Panc1 (cell line): ENCODE measurements around the gene SGSM1. TPM values are rescaled to one million over a fixed set of nuclear protein-coding genes. Genes with fewer than 3 reads are reported as not detected.

Source experiments
- ATAC-seq: fragments of 200-7000 bp; cut with Tn5 transposase; 2 replicates; pipeline ENCODE4 v1.9.1; 2020; ENCODE audit warnings: mild to moderate bottlenecking, moderate library complexity
- BruUV-seq: library from RNA; stranded (reverse); fragments of 400-500 nt; replicated peaks from 2 replicates; lab custom pipeline; 2021; lab: Mats Ljungman, UMichigan
- CTCF ChIA-PET: fragments of 300-600 bp; sonication (Branson Sonifier 250); formaldehyde crosslinking; loops from one replicate; lab custom pipeline; 2022; ENCODE audit warnings: antibody characterized with exemption; lab: Charles Lee
- POLR2A ChIA-PET: fragments of 300-600 bp; sonication (Branson Sonifier 250); formaldehyde crosslinking; loops from one replicate; lab custom pipeline; 2022; ENCODE audit warnings: antibody characterized with exemption; lab: Charles Lee
- DNase-seq: peaks from one replicate; pipeline ENCODE4 v3.0.0-alpha.2; 2010; ENCODE audit warnings: low read depth, low spot score
- H3K27ac ChIP-seq: 2 replicates; pipeline ENCODE4 v1.5.1; 2011; ENCODE audit warnings: mild to moderate bottlenecking, low read length, inconsistent platforms
- H3K27me3 ChIP-seq: fragments of 200-500 bp; sonication (Bioruptor generic); 2 replicates; pipeline ENCODE4 v1.6.0; 2014; ENCODE audit warnings: low read length, inconsistent platforms; ENCODE audit not compliant: control insufficient read depth, insufficient read depth
- H3K36me3 ChIP-seq: fragments of 200-500 bp; sonication (Bioruptor generic); 2 replicates; pipeline ENCODE4 v1.5.1; 2014; ENCODE audit warnings: inconsistent platforms, mild to moderate bottlenecking, low read length, moderate library complexity; ENCODE audit not compliant: control insufficient read depth, insufficient read depth
- H3K4me1 ChIP-seq: 2 replicates; pipeline ENCODE4 v1.5.1; 2011; ENCODE audit warnings: inconsistent platforms, mild to moderate bottlenecking, low read length, moderate library complexity; ENCODE audit not compliant: control insufficient read depth, insufficient read depth
- H3K4me3 ChIP-seq, 2 experiments: 2 replicates each; pipeline ENCODE4 v1.5.1; 2011 to 2012; ENCODE audit warnings: low read depth in 2 of 2, low read length in 2 of 2, mild to moderate bottlenecking in 2 of 2, inconsistent platforms in 1 of 2, moderate library complexity in 1 of 2
- H3K9me3 ChIP-seq: fragments of 200-500 bp; sonication (Bioruptor generic); 2 replicates; pipeline ENCODE4 v1.5.1; 2014; ENCODE audit warnings: low read depth, mild to moderate bottlenecking, inconsistent platforms, low read length, moderate library complexity; ENCODE audit not compliant: control insufficient read depth, insufficient read depth
- CTCF ChIP-seq: fragments of 450-650 bp; IDR thresholded peaks from 2 replicates; pipeline ENCODE4 v1.5.1; 2017; ENCODE audit warnings: mild to moderate bottlenecking
- POLR2AphosphoS5 ChIP-seq: IDR thresholded peaks from 2 replicates; pipeline ENCODE4 v1.6.1; 2012; ENCODE audit warnings: mild to moderate bottlenecking, low read depth, low read length, moderate library complexity
- REST ChIP-seq, 2 experiments: IDR thresholded peaks; 2 replicates each; pipeline ENCODE4 v1.6.1; 2011 to 2012; ENCODE audit warnings: low read depth in 2 of 2, control low read depth in 1 of 2, low read length in 1 of 2, mild to moderate bottlenecking in 1 of 2, moderate library complexity in 1 of 2; ENCODE audit not compliant: insufficient read depth in 1 of 2
- SIN3A ChIP-seq: IDR thresholded peaks from 2 replicates; pipeline ENCODE4 v1.6.1; 2012; ENCODE audit warnings: low read depth, mild to moderate bottlenecking, low read length, moderate library complexity, borderline replicate concordance; ENCODE audit not compliant: insufficient read depth
- TCF7L2 ChIP-seq: IDR thresholded peaks from 2 replicates; pipeline ENCODE4 v1.6.1; 2011; ENCODE audit warnings: mild to moderate bottlenecking, low read depth, low read length, inconsistent platforms
- in situ Hi-C: cut with HindIII; loops from 2 replicates; pipeline ENCODE4 v1.10.0; 2016; ENCODE audit warnings: low sequenced_read_pairs, low pct_unique_long_range_greater_than_20kb
- intact Hi-C: fragments of 100-400 bp; cut with micrococcal nuclease; formaldehyde crosslinking; loops from one replicate; pipeline ENCODE4 v1.10.0; 2022; ENCODE audit not compliant: unreplicated experiment
- total RNA-seq: library from RNA; stranded (reverse); gene quantifications from one replicate; pipeline ENCODE4 v1.2.1, GENCODE V29; 2021; ENCODE audit not compliant: unreplicated experiment

The SGSM1 gene
- total RNA-seq, 1 experiment from 2014 or later: 1.6 TPM

GRCh38 chr22:24945430-24945829 lies 139.4 kb downstream of the SGSM1 start:
- CTCF ChIA-PET: no interaction called here
- no peaks in the 10 kb centered on the region for H3K4me1 ChIP-seq
- no peak for DNase-seq
- ATAC-seq: no peak
- BruUV-seq: no TSS peak
- no peaks in the 10 kb centered on the region for H3K27me3 ChIP-seq
- no peaks in the 10 kb centered on the region for H3K9me3 ChIP-seq
- no peaks in the 10 kb centered on the region for H3K36me3 ChIP-seq
- intact Hi-C loops: no loop called here
- no peak overlapping the region for H3K4me3 ChIP-seq
- TF ChIP-seq TCF7L2 (no peak), POLR2AphosphoS5 (no peak), SIN3A (no peak), CTCF (no peak), REST (IDR thresholded peaks at IDR 0.05; ENCODE audit: insufficient read depth in 1 of 2, low read depth in 2 of 2, low read length in 1 of 2) (no peak)
- no peak overlapping the region for H3K27ac ChIP-seq
- POLR2A ChIA-PET: no interaction called here
- in situ Hi-C loops: no loop called here

GRCh38 chr22:24947383-24947782 lies 141.4 kb downstream of the SGSM1 start:
- ATAC-seq (no peak), DNase-seq (no peak)
- Histone ChIP-seq H3K27ac (no peak overlapping the region), H3K9me3 (no peaks in the 10 kb centered on the region), H3K4me1 (no peaks in the 10 kb centered on the region), H3K36me3 (no peaks in the 10 kb centered on the region), H3K27me3 (no peaks in the 10 kb centered on the region), H3K4me3 (no peak overlapping the region)
- CTCF ChIA-PET: no interaction called here
- in situ Hi-C loops (no loop called here), intact Hi-C loops (no loop called here)
- no peak for TF ChIP-seq CTCF
- TF ChIP-seq POLR2AphosphoS5: no peak
- TF ChIP-seq REST (IDR thresholded peaks at IDR 0.05; ENCODE audit: insufficient read depth in 1 of 2, low read depth in 2 of 2, low read length in 1 of 2): no peak
- no peak for TF ChIP-seq TCF7L2
- POLR2A ChIA-PET: interaction anchor here (0.6 kb wide), 1 partner anchor 31 kb away, joined by 5 read pairs; no protein-coding TSS in a partner anchor
- no TSS peak for BruUV-seq
